ENCODE data around the gene MYADML2.
"Not testable (repeated sequence)": the region's sequence is repeated elsewhere in the genome, so short reads cannot be mapped to it uniquely, and the experiment has no call there.

Gene MYADML2

GRCh38 chr17:81983639-81984373 lies 36.8 kb upstream of the MYADML2 start:
- no peak overlapping the region for H3K4me3 ChIP-seq (ENCODE audit: low read depth, low read length)

DNA sequence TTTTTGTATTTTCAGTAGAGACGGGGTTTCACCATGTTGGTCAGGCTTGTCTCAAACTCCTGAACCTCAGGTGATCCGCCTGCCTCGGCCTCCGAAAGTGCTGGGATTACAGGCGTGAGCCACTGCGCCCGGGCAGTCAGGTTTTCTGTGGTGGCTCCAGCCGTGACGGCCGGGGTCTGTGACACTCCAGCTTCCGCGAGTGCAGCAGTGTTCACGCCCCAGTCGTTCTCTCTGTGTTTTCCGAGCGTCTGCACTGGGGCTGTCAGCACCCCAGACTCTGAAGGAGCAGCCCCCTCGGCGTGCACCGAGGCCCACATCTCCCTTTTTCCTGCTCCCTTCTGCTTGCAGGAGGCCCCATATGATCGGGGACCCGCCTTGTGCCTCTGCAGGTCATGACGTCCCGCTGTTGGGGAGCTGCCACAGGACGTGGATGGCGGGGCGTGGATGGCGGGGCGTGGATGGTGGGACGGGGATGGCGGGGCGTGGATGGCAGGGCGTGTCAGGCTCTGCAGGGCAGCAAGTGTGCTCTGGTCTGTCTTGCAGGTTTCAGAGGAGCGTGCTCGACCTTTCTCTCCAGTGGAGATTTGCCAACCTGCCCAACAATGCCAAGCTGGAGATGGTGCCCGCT lies 36.1 kb upstream of the MYADML2 start:
- TF ChIP-seq, protein P1, sequence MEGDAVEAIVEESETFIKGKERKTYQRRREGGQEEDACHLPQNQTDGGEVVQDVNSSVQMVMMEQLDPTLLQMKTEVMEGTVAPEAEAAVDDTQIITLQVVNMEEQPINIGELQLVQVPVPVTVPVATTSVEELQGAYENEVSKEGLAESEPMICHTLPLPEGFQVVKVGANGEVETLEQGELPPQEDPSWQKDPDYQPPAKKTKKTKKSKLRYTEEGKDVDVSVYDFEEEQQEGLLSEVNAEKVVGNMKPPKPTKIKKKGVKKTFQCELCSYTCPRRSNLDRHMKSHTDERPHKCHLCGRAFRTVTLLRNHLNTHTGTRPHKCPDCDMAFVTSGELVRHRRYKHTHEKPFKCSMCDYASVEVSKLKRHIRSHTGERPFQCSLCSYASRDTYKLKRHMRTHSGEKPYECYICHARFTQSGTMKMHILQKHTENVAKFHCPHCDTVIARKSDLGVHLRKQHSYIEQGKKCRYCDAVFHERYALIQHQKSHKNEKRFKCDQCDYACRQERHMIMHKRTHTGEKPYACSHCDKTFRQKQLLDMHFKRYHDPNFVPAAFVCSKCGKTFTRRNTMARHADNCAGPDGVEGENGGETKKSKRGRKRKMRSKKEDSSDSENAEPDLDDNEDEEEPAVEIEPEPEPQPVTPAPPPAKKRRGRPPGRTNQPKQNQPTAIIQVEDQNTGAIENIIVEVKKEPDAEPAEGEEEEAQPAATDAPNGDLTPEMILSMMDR (IDR thresholded peaks at IDR 0.05; ENCODE audit: borderline replicate concordance, insufficient read depth, low read depth, low read length): no peak
- H3K4me3 ChIP-seq (ENCODE audit: low read depth, low read length): no peak overlapping the region

More at GRCh38 chr17:81983639-81984373, 36.8 kb upstream of the MYADML2 start:
- TF ChIP-seq, protein P1 (IDR thresholded peaks at IDR 0.05; ENCODE audit: borderline replicate concordance, insufficient read depth, low read depth, low read length): no peak

DNA sequence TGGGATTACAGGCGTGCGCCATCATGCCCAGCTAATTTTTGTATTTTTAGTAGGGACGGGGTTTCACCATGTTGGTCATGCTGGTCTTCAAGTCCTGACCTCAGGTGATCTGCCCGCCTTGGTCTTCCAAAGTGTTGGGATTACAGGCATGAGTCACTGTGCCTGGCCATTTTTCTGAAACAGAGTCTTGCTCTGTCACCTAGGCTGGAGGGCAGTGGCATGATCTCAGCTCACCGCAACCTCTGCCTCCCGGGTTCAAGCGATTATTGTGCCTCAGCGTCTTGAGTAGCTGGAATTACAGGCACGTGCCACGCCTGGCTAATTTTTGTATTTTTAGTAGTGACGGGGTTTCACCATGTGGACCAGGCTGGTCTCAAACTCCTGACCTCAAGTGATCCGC lies 34.5 kb upstream of the MYADML2 start:
- not testable (repeated sequence) for H3K4me3 ChIP-seq (ENCODE audit: low read depth, low read length)

GRCh38 chr17:81980707-81981343 lies 33.8 kb upstream of the MYADML2 start:
- H3K4me3 ChIP-seq (ENCODE audit: low read depth, low read length): no peak overlapping the region
- TF ChIP-seq, protein P1 (IDR thresholded peaks at IDR 0.05; ENCODE audit: borderline replicate concordance, insufficient read depth, low read depth, low read length): no peak

DNA sequence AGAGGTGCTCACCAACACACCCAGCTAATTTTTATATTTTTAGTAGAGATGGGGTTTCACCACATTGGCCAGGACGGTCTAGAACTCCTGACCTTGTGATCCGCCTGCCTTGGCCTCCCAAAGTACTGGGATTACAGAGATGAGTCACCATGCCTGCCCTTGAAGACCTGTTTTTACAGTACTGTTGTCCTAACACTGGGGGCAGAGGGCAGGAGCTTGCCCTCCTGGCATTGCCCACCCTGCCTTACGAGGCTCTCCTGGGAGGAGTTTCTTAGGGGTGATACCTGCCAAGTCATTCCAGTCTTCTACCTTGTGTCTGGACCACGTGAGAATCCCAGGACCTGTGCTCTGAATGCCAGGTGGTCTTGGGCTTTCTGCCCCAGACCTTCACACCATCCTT lies 33.1 kb upstream of the MYADML2 start:
- TF ChIP-seq, protein P1 (IDR thresholded peaks at IDR 0.05; ENCODE audit: borderline replicate concordance, insufficient read depth, low read depth, low read length): no peak
- no peak overlapping the region for H3K4me3 ChIP-seq (ENCODE audit: low read depth, low read length)

DNA sequence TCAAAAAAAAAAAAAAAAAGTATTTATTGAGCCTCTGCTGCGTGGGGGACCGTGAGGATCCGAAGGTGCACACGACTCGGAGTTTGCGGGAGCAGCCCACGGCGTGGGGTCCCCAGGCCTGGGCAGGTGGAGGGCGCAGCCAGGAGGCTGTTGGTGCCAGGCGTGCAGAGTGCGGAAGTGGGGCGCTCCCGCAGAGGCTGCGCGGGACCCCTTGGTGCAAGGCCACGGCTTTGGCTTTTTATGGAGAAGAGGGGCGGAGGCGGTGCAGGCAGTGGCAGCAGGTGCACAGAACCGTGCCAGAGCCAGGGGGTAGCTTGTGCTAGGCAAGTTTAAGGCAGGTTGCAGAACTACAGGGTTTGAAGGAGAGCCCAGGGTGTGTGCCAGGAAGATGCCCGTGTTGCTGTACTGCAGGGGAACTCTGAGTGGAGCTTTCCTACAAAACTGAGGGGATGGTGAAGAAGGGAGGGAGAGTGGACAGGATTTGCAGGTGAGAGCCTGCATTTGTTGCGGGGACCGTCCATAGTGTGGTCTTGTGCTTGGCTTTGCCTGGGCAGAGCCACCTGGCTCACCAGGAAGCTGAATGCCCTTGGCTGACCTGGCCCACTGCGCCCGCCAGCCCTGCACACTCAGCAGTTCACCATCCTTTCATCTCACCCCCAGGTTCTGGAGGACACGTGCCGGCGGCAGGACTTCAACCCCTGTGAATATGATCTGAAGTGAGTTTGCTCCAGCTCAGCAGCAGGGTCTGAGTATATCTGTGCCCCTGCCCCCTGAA lies 31.7 kb upstream of the MYADML2 start:
- H3K4me3 ChIP-seq (ENCODE audit: low read depth, low read length): peak overlapping the region; percentile 93
- TF ChIP-seq, protein P1 (IDR thresholded peaks at IDR 0.05; ENCODE audit: borderline replicate concordance, insufficient read depth, low read depth, low read length): no peak

DNA sequence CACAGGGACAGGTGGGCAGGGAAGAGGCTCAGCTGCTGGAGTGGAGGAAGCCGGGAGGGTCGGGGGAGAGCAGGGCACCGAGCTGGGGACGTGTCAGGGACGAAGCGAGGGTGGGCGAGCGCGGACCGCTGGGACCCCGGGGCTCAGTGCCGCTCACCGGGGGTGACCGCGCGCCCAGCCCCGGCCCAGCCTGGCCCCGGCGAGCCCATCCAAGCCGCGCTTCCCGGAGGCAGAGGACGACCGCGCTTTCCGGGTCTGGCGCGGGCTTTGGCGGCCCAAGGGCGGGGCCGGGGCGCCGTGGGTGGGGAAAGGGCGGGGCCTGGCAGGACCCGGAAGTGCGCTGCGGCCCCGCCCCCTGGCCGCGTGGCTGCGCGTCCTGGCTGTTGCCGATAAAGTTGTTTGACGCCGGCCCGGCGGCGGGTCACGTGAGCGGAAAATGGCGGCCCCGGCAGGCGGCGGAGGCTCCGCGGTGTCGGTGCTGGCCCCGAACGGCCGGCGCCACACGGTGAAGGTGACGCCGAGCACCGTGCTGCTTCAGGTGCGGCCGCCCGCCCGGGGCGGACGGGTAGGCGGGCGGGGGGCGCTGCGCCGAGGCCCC lies 30.3 kb upstream of the MYADML2 start, which contains the start of gene ASPSCR1:
Gene ASPSCR1, plus strand, starts transcription at position 419 of the 598 bp plus-strand sequence. Its CDS starts 18 bp downstream, at position 437.
- TF ChIP-seq, protein P1 (IDR thresholded peaks at IDR 0.05; ENCODE audit: borderline replicate concordance, insufficient read depth, low read depth, low read length): no peak
- peak within 1 kb of the TSS; percentile 93 for H3K4me3 ChIP-seq (ENCODE audit: low read depth, low read length)
